ENCODE results near the gene LPCAT2.

The LPCAT2 gene, protein sequence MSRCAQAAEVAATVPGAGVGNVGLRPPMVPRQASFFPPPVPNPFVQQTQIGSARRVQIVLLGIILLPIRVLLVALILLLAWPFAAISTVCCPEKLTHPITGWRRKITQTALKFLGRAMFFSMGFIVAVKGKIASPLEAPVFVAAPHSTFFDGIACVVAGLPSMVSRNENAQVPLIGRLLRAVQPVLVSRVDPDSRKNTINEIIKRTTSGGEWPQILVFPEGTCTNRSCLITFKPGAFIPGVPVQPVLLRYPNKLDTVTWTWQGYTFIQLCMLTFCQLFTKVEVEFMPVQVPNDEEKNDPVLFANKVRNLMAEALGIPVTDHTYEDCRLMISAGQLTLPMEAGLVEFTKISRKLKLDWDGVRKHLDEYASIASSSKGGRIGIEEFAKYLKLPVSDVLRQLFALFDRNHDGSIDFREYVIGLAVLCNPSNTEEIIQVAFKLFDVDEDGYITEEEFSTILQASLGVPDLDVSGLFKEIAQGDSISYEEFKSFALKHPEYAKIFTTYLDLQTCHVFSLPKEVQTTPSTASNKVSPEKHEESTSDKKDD

DNA sequence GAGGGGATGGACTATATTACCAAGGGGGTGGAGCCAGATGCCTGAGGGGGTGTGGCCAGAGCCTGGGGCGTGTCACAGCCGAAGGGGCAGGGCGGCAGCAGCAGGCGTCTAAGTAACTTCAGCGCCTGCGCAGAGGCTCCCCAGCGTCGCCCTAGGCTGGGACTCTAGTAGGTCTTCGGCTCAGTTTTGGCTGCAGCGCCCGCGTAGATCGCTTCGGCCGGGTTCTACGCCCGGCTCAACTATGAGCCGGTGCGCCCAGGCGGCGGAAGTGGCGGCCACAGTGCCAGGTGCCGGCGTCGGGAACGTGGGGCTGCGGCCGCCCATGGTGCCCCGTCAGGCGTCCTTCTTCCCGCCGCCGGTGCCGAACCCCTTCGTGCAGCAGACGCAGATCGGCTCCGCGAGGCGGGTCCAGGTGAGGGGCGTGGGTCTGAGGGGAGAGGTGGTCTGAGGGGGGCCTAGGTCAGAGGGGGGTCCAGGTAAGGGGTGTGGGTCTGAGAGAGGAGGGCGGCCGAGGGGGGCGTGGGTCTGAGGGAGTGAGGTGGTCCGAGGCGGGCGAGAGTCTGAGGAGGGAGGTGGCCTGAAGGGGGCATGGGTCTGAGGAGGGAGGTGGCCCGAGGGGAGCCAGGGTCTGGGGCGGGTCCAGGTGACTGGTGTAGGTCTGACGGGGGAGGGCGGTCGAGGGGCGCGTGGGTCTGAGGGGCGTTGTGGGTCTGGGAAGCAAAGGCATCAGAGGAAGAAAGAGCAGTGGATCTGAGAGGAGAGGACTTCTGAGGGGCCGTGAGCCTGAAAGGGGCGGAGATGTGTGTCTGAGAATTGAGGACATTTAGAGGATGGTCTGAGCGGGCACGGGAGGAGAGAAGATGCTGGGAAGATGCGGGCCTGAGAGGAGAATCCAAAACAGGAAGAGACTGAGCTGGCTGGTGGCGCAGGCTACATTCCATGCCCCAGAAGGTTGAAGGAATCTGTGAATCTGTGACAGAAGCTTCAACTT lies at the start of gene LPCAT2:
Gene LPCAT2 (plus strand): TSS at position 132 of the 991 bp plus-strand sequence. CDS start 110 bp downstream, at position 242.
- peak; percentile 52 for DNase-seq (ENCODE audit: low spot score)
- in situ Hi-C loops (cut with MboI; ENCODE audit: low pct_unique_long_range_greater_than_20kb, low sequenced_read_pairs, unreplicated experiment) = no loop called here
- TF ChIP-seq, protein P1, sequence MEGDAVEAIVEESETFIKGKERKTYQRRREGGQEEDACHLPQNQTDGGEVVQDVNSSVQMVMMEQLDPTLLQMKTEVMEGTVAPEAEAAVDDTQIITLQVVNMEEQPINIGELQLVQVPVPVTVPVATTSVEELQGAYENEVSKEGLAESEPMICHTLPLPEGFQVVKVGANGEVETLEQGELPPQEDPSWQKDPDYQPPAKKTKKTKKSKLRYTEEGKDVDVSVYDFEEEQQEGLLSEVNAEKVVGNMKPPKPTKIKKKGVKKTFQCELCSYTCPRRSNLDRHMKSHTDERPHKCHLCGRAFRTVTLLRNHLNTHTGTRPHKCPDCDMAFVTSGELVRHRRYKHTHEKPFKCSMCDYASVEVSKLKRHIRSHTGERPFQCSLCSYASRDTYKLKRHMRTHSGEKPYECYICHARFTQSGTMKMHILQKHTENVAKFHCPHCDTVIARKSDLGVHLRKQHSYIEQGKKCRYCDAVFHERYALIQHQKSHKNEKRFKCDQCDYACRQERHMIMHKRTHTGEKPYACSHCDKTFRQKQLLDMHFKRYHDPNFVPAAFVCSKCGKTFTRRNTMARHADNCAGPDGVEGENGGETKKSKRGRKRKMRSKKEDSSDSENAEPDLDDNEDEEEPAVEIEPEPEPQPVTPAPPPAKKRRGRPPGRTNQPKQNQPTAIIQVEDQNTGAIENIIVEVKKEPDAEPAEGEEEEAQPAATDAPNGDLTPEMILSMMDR (IDR thresholded peaks at IDR 0.05; ENCODE audit: extremely low read depth, insufficient read depth, missing control alignments) = no peak

DNA sequence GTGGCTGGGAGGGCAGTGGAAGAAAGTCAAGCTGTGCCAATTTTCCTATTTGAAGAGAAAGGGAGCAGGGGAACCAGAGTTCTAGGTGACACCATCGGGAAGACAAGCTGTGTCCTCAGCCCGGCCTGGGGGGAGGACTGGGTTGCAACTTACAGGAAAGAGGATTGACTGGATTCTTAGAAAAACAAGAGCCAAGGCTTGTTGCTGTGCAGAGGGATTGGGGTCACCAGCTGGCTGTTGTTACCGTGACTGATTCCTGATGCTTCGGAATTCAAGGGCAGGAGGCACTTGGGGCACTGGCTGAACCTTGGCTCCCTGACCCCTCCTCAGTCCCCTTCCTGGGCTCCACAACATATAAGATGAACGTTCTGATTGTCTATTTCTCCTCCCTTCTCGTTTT lies 46.6 kb upstream of the LPCAT2 start:
- in situ Hi-C loops (cut with MboI; ENCODE audit: low pct_unique_long_range_greater_than_20kb, low sequenced_read_pairs, unreplicated experiment) = loop anchor here (10.0 kb wide), 2 partner anchors 243 to 383 kb away; no protein-coding TSS in a partner anchor
- TF ChIP-seq, protein P1 (IDR thresholded peaks at IDR 0.05; ENCODE audit: extremely low read depth, insufficient read depth, missing control alignments) = no peak
- DNase-seq (ENCODE audit: low spot score) = no peak

- in situ Hi-C loops (cut with MboI; ENCODE audit: low pct_unique_long_range_greater_than_20kb, low sequenced_read_pairs, unreplicated experiment) = loop anchor here (10.0 kb wide), 2 partner anchors 240 to 380 kb away; no protein-coding TSS in a partner anchor
- no peak for DNase-seq (ENCODE audit: low spot score)
- TF ChIP-seq, protein P1 (IDR thresholded peaks at IDR 0.05; ENCODE audit: extremely low read depth, insufficient read depth, missing control alignments) = no peak
These were observed 44.5 kb upstream of the LPCAT2 start for GRCh38 chr16:55464375-55464774.

DNA sequence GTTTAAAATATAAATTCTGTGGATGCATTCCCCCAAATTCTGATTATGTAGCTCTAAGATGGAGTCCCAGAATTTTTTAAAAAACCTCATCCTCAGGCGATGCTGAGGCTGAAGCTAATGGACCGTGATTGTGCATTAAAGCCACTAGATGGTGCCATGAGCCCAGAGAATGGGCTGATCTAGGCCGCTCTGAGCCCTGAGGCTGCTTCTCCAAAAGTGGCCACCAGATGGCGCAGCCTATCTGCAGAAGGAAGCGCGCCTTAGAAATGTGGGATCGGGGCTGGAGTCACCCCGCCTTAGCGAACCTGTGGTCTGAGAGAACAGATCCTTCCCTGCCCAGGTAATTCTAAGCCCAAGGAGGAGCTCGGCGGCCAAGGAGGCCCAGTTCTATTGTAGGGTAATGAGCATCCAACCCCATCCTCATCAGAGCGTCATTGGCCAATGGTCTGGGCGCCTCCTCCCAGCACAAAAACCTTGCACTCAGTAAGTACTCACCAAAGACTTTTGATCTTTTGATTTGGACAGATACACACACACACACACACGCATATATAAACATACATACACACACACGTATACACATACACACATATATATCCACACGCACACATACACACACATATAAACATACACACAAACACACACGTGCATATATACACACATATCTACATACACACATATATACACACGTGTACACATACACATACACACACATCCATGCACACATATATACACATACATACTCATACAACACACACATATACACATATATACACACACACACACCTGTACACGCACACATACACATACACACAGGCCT lies 43.6 kb upstream of the LPCAT2 start:
- TF ChIP-seq, protein P1 (IDR thresholded peaks at IDR 0.05; ENCODE audit: extremely low read depth, insufficient read depth, missing control alignments) = peak; percentile 99
- DNase-seq (ENCODE audit: low spot score) = peak; percentile 81
- in situ Hi-C loops (cut with MboI; ENCODE audit: low pct_unique_long_range_greater_than_20kb, low sequenced_read_pairs, unreplicated experiment) = loop anchor here (10.0 kb wide), 2 partner anchors 240 to 380 kb away; no protein-coding TSS in a partner anchor

DNA sequence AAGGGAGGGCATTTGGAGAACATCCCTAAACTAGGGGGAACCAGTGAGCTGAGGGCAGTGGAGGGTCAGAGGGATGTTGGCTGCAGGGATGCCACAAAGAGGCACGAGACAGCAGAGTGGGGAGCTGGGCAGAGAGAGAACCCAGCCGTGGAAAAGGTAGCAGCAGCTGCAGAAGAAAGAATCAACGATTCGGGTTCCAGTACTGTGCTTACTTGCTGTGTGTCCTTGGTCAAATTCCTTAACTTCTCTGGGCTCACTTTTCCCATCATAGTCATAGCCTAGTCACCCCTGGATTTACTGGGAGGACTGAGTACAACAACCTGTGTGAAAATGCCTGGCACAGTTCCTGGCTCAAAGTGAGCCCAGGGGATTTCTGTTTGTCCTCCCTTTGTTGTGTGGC lies 42.7 kb upstream of the LPCAT2 start:
- in situ Hi-C loops (cut with MboI; ENCODE audit: low pct_unique_long_range_greater_than_20kb, low sequenced_read_pairs, unreplicated experiment) = loop anchor here (10.0 kb wide), 2 partner anchors 239 to 379 kb away; no protein-coding TSS in a partner anchor
- TF ChIP-seq, protein P1 (IDR thresholded peaks at IDR 0.05; ENCODE audit: extremely low read depth, insufficient read depth, missing control alignments) = no peak
- DNase-seq (ENCODE audit: low spot score) = no peak
